Ectodermal cell (in vitro differentiated cells): Measurements from ENCODE around the gene CCDC88C.

ENCODE experiments used
- H3K27ac ChIP-seq: 2 replicates; pipeline ENCODE4 v1.7.0; 2013; ENCODE audit warnings: mild to moderate bottlenecking, low read depth, low read length; ENCODE audit not compliant: insufficient read depth, poor library complexity, severe bottlenecking
- H3K27me3 ChIP-seq: 2 replicates; pipeline ENCODE4 v1.7.0; 2013; ENCODE audit warnings: mild to moderate bottlenecking, low read length; ENCODE audit not compliant: insufficient read depth, control insufficient read depth, poor library complexity, severe bottlenecking
- H3K36me3 ChIP-seq: one replicate; pipeline ENCODE4 v1.7.0; 2013; ENCODE audit warnings: low read length; ENCODE audit not compliant: control insufficient read depth, insufficient read depth
- H3K4me1 ChIP-seq: one replicate; pipeline ENCODE4 v1.7.0; 2013; ENCODE audit warnings: low read length; ENCODE audit not compliant: control insufficient read depth, insufficient read depth
- H3K4me3 ChIP-seq: 2 replicates; pipeline ENCODE4 v1.7.0; 2013; ENCODE audit warnings: low read depth, low read length, control low read depth; ENCODE audit not compliant: insufficient read depth
- H3K9me3 ChIP-seq: 2 replicates; pipeline ENCODE4 v1.7.0; 2013; ENCODE audit warnings: mild to moderate bottlenecking, low read length, moderate library complexity; ENCODE audit not compliant: control insufficient read depth
- WGBS, 2 experiments: methylation state at CpG; one replicate each; pipeline ENCODE4 v1.1.7; 2013; ENCODE audit warnings: missing lambda C conversion rate in 2 of 2; 5-methylcytosine and 5-hydroxymethylcytosine counted together

The CCDC88C gene

DNA sequence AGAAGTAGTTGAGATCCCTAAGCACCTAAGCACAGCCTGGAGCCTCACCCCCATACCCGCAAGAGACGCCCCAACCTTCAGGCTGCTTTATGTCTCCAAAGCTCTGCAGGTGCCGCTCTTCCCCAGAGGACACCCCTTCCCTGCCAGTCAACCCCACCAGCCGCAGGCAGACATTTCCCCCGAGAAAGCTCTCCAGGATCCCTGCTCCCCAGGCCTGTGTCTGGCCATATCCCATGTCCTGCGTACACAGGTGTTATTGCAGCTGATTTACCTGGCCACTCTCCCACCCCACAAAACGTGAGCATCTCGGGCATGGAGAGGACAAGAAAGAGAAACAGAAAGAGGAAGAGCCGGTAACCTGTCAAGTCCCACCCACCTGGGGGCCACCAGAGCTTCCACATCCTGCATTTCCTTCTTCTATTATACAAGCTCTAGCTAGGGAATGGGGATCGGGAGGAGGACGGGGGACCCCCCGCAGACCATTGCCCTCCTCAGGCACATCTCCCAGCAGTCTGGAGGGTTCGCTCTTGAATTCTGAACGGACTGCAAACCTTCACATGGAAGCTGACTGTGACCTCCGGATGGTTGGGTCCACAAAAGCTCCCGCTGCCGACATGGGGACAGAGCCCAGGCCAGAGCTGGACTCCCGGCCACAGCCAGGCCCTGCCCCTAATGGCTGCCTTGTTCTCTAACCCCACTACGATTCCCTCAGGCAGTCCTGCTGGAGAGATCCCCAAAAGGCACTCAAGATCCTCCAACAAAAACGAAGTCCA lies 17.6 kb downstream of the CCDC88C start:
- no peak overlapping the region for H3K27ac ChIP-seq
- H3K4me1 ChIP-seq = peaks cover 11% of the 10 kb centered on the region
- H3K27me3 ChIP-seq = no peaks in the 10 kb centered on the region
- H3K9me3 ChIP-seq = no peaks in the 10 kb centered on the region
- 79 to 80% methylated on average over 19 to 20 of the region's 20 CpGs for WGBS, 2 experiments
- H3K36me3 ChIP-seq = no peaks in the 10 kb centered on the region
- no peak overlapping the region for H3K4me3 ChIP-seq

DNA sequence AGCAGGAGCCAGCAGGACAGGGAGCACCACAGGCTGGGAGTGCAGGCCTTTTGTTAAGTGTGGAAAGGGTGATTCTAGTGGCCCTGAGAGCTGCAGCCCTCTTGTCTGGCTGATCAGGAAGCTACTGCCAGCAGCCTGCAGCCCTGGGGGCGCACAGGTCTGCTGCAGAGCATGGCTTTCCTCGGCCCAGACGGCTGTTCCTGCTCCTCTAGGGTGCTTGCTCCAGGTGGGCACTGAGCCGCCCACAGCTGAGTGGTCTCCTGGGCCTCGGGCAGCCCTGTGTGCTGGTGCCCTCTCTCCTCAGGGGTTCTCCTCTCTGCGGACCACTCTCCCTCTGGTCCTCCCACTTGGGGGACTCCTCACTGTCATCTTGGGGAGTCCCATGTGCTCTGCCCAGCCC lies 18.9 kb downstream of the CCDC88C start:
- H3K4me1 ChIP-seq = peaks cover 11% of the 10 kb centered on the region
- 80 to 81% methylated on average over 6 of the region's 6 CpGs for WGBS, 2 experiments
- no peak overlapping the region for H3K27ac ChIP-seq
- H3K36me3 ChIP-seq = no peaks in the 10 kb centered on the region
- no peak overlapping the region for H3K4me3 ChIP-seq
- H3K27me3 ChIP-seq = no peaks in the 10 kb centered on the region
- no peaks in the 10 kb centered on the region for H3K9me3 ChIP-seq

DNA sequence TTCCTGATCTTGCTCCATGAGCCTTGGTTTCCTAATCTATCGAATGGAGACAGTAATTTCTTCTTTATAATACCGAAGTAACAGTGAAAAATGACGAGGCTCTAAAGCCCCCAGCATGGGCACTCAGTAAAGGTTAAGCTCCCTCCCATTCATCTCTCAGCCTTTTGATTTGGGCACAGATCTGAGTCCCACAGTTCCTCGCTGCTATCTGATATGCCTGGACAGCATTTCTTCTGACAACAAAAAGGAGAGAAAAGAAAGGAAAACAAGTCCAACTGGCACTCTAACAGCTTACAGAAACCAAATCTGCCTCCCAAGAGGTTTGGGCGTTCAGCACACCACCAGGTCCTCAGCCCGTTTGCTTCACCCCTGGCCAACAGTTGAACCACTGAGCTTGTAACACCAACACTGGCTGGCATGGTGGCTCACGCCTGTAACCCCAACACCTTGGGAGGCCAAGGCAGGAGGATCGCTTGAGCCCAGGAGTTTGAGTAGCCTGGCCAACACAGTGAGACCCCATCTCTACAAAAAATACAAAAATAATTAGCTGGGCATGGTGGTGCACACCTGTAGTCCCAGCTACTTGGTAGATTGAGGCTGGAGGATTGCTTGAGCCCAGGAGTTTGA lies 19.5 kb downstream of the CCDC88C start:
- no peaks in the 10 kb centered on the region for H3K36me3 ChIP-seq
- H3K27ac ChIP-seq = no peak overlapping the region
- no peaks in the 10 kb centered on the region for H3K9me3 ChIP-seq
- peaks cover 15% of the 10 kb centered on the region for H3K4me1 ChIP-seq
- no peaks in the 10 kb centered on the region for H3K27me3 ChIP-seq
- 89 to 90% methylated on average over 8 of the region's 8 CpGs for WGBS, 2 experiments
- no peak overlapping the region for H3K4me3 ChIP-seq

- H3K4me3 ChIP-seq = no peak overlapping the region
- H3K4me1 ChIP-seq = peaks cover 24% of the 10 kb centered on the region
- H3K36me3 ChIP-seq = no peaks in the 10 kb centered on the region
- H3K27me3 ChIP-seq = no peaks in the 10 kb centered on the region
- H3K27ac ChIP-seq = no peak overlapping the region
- WGBS, 2 experiments = 80 to 83% methylated on average over 15 of the region's 15 CpGs
- H3K9me3 ChIP-seq = no peaks in the 10 kb centered on the region
Measured at GRCh38 chr14:91396959-91397815, 20.4 kb downstream of the CCDC88C start.

GRCh38 chr14:91396013-91396660 lies 21.5 kb downstream of the CCDC88C start:
- Histone ChIP-seq H3K9me3 (no peaks in the 10 kb centered on the region), H3K27me3 (no peaks in the 10 kb centered on the region), H3K4me1 (peaks cover 29% of the 10 kb centered on the region), H3K27ac (no peak overlapping the region), H3K4me3 (no peak overlapping the region), H3K36me3 (no peaks in the 10 kb centered on the region)
- WGBS, 2 experiments = 70 to 72% methylated on average over 23 of the region's 23 CpGs

- H3K36me3 ChIP-seq = no peaks in the 10 kb centered on the region
- no peaks in the 10 kb centered on the region for H3K9me3 ChIP-seq
- H3K27ac ChIP-seq = no peak overlapping the region
- no peak overlapping the region for H3K4me3 ChIP-seq
- no peaks in the 10 kb centered on the region for H3K27me3 ChIP-seq
- peaks cover 29% of the 10 kb centered on the region for H3K4me1 ChIP-seq
- 75% methylated on average over 5 of the region's 5 CpGs for WGBS, 2 experiments
Measured at GRCh38 chr14:91395466-91395865, 22.2 kb downstream of the CCDC88C start.

- 75 to 76% methylated on average over 17 of the region's 17 CpGs for WGBS, 2 experiments
- Histone ChIP-seq H3K4me1 (peaks cover 29% of the 10 kb centered on the region), H3K27ac (no peak overlapping the region), H3K36me3 (no peaks in the 10 kb centered on the region), H3K27me3 (no peaks in the 10 kb centered on the region), H3K9me3 (no peaks in the 10 kb centered on the region), H3K4me3 (no peak overlapping the region)
Measured at GRCh38 chr14:91394105-91395081, 23.2 kb downstream of the CCDC88C start.

GRCh38 chr14:91392623-91393303 lies 24.9 kb downstream of the CCDC88C start:
- WGBS, 2 experiments = 69 to 71% methylated on average over 19 of the region's 19 CpGs
- no peaks in the 10 kb centered on the region for H3K36me3 ChIP-seq
- no peak overlapping the region for H3K4me3 ChIP-seq
- no peak overlapping the region for H3K27ac ChIP-seq
- no peaks in the 10 kb centered on the region for H3K9me3 ChIP-seq
- peaks cover 31% of the 10 kb centered on the region for H3K4me1 ChIP-seq
- no peaks in the 10 kb centered on the region for H3K27me3 ChIP-seq
